RWPE1 (cell line): ENCODE results near the gene ANKRD27.

Experiments
- CTCF ChIA-PET: fragments of 350-600 bp; sonication (Branson Sonifier 250); formaldehyde crosslinking; extraction: SDS; loops from one replicate; lab custom pipeline; 2021; lab: Yijun Ruan, JAX
- POLR2A ChIA-PET: fragments of 400-600 bp; formaldehyde crosslinking; extraction: SDS; loops from one replicate; lab custom pipeline; 2020; ENCODE audit warnings: antibody characterized with exemption; ENCODE audit not compliant: low non-redundant PET; lab: Yijun Ruan, JAX
- DNase-seq: peaks from one replicate; pipeline ENCODE4 v3.0.0; 2012; ENCODE audit warnings: low spot score
- H3K27ac ChIP-seq: fragments of 450-650 bp; 2 replicates; pipeline ENCODE4 v1.5.1; 2017
- CTCF ChIP-seq: fragments of 450-650 bp; conservative IDR thresholded peaks from 2 replicates; pipeline ENCODE4 v1.5.1; 2017; ENCODE audit warnings: low read depth, mild to moderate bottlenecking

ANKRD27 gene

GRCh38 chr19:32570081-32570785 lies 104.7 kb downstream of the ANKRD27 start:
- ChIA-PET CTCF (interaction anchor here (0.6 to 1.6 kb wide), 12 partner anchors 9 to 1903 kb away, joined by 3 to 7 read pairs (median 3); no protein-coding TSS in a partner anchor), POLR2A (no interaction called here)
- H3K27ac ChIP-seq: no peak overlapping the region
- peak; percentile 73 for TF ChIP-seq CTCF
- DNase-seq: peak; percentile 49

- ChIA-PET POLR2A (no interaction called here), CTCF (no interaction called here)
- DNase-seq: no peak
- TF ChIP-seq CTCF: no peak
- H3K27ac ChIP-seq: no peak overlapping the region
These were observed 107.5 kb downstream of the ANKRD27 start for GRCh38 chr19:32567486-32567885.

GRCh38 chr19:32566246-32566830 lies 108.6 kb downstream of the ANKRD27 start:
- no peak for DNase-seq
- ChIA-PET POLR2A (interaction anchor here (1.0 kb wide), 1 partner anchor 221 kb away, joined by 3 read pairs; the partner anchor contains the start of gene ZNF507), CTCF (no interaction called here)
- H3K27ac ChIP-seq: no peak overlapping the region
- TF ChIP-seq CTCF: no peak

- no peak for DNase-seq
- POLR2A ChIA-PET: no interaction called here
- CTCF ChIA-PET: interaction anchor here (0.8 kb wide), 1 partner anchor 227 kb away, joined by 3 read pairs; no protein-coding TSS in a partner anchor
- H3K27ac ChIP-seq: no peak overlapping the region
- no peak for TF ChIP-seq CTCF
These were observed 111.2 kb downstream of the ANKRD27 start for GRCh38 chr19:32563761-32564160.

GRCh38 chr19:32558607-32559228 lies 116.3 kb downstream of the ANKRD27 start:
- H3K27ac ChIP-seq: no peak overlapping the region
- ChIA-PET POLR2A (no interaction called here), CTCF (no interaction called here)
- TF ChIP-seq CTCF: no peak
- no peak for DNase-seq

- POLR2A ChIA-PET: no interaction called here
- DNase-seq: no peak
- CTCF ChIA-PET: no interaction called here
- TF ChIP-seq CTCF: no peak
- no peak overlapping the region for H3K27ac ChIP-seq
These were observed 119.2 kb downstream of the ANKRD27 start for GRCh38 chr19:32555786-32556185.
